Loucy (cell line): ENCODE data around the gene FGF22.
A peak's percentile ranks its signal among the peaks of the same experiment; 100 is the strongest.

Source experiments
- H2AFZ ChIP-seq: fragments of 200-600 bp; sonication (generic); 2 replicates; pipeline ENCODE4 v1.6.0; 2016; ENCODE audit warnings: antibody characterized with exemption, mild to moderate bottlenecking, low read length, moderate library complexity
- H3F3A ChIP-seq: fragments of 200-600 bp; 2 replicates; pipeline ENCODE4 v1.6.0; 2016; ENCODE audit warnings: antibody characterized with exemption, low read depth, mild to moderate bottlenecking
- H3K27me3 ChIP-seq: fragments of 200-600 bp; sonication (generic); 2 replicates; pipeline ENCODE4 v1.6.1; 2014; ENCODE audit warnings: low read length, mild to moderate bottlenecking; ENCODE audit not compliant: insufficient read depth, poor library complexity, severe bottlenecking
- H3K36me3 ChIP-seq: fragments of 200-600 bp; sonication (generic); 2 replicates; pipeline ENCODE4 v1.6.1; 2016; ENCODE audit warnings: low read length; ENCODE audit not compliant: insufficient read depth
- H3K4me1 ChIP-seq: fragments of 200-600 bp; sonication (generic); 2 replicates; pipeline ENCODE4 v1.5.1; 2014; ENCODE audit warnings: low read length, mild to moderate bottlenecking; ENCODE audit not compliant: insufficient read depth, poor library complexity, severe bottlenecking
- H3K4me2 ChIP-seq: fragments of 200-600 bp; sonication (generic); 2 replicates; pipeline ENCODE4 v1.6.0; 2014; ENCODE audit warnings: antibody characterized with exemption, low read length, low read depth, mild to moderate bottlenecking; ENCODE audit not compliant: poor library complexity, severe bottlenecking
- H3K4me3 ChIP-seq: fragments of 200-600 bp; sonication (generic); 2 replicates; pipeline ENCODE4 v1.5.1; 2014; ENCODE audit warnings: low read length, mild to moderate bottlenecking, mixed read lengths; ENCODE audit not compliant: poor library complexity, severe bottlenecking
- H3K79me2 ChIP-seq: fragments of 200-600 bp; sonication (generic); 2 replicates; pipeline ENCODE4 v1.6.1; 2014; ENCODE audit warnings: low read length; ENCODE audit not compliant: insufficient read depth
- H3K9ac ChIP-seq: fragments of 200-600 bp; sonication (generic); 2 replicates; pipeline ENCODE4 v1.6.0; 2014; ENCODE audit warnings: mild to moderate bottlenecking, low read depth, low read length, moderate library complexity; ENCODE audit not compliant: poor library complexity, severe bottlenecking
- H3K9me2 ChIP-seq: fragments of 200-600 bp; sonication (generic); replicated peaks from 2 replicates; pipeline ENCODE4 v1.6.1; 2016; ENCODE audit warnings: low read depth, low read length, mixed read lengths
- H3K9me3 ChIP-seq: fragments of 200-600 bp; sonication (generic); 2 replicates; pipeline ENCODE4 v1.6.1; 2014; ENCODE audit warnings: mild to moderate bottlenecking, antibody characterized with exemption, low read length, low read depth; ENCODE audit not compliant: insufficient read depth
- H4K20me1 ChIP-seq: fragments of 200-600 bp; sonication (generic); 2 replicates; pipeline ENCODE4 v1.6.0; 2014; ENCODE audit warnings: antibody characterized with exemption, low read length, mild to moderate bottlenecking; ENCODE audit not compliant: insufficient read depth, poor library complexity, severe bottlenecking
- CTCF ChIP-seq: fragments of 200-600 bp; sonication (generic); conservative IDR thresholded peaks from 2 replicates; pipeline ENCODE4 v1.5.1; 2014; ENCODE audit warnings: mild to moderate bottlenecking, antibody characterized with exemption, low read length
- EZH2phosphoT487 ChIP-seq: fragments of 200-600 bp; IDR thresholded peaks from 2 replicates; pipeline ENCODE4 v1.6.1; 2018; ENCODE audit warnings: antibody characterized with exemption, mild to moderate bottlenecking, moderate library complexity, borderline replicate concordance

The FGF22 gene

GRCh38 chr19:662207-662961, 22.7 kb downstream of the FGF22 start:
- no peaks in the 10 kb centered on the region for H3K9me3 ChIP-seq
- no peaks in the 10 kb centered on the region; the same call in 1 of the 2 replicates for H3K36me3 ChIP-seq
- peaks cover 54% of the 10 kb centered on the region for H4K20me1 ChIP-seq
- no peaks in the 10 kb centered on the region for H3F3A ChIP-seq
- H2AFZ ChIP-seq = no peak overlapping the region
- H3K4me1 ChIP-seq = peaks cover 24% of the 10 kb centered on the region
- H3K4me2 ChIP-seq = peak overlapping the region; percentile 100
- TF ChIP-seq EZH2phosphoT487 = no peak
- no peak for TF ChIP-seq CTCF
- peak overlapping the region; percentile 100 for H3K4me3 ChIP-seq
- peaks cover 56% of the 10 kb centered on the region for H3K79me2 ChIP-seq
- H3K9ac ChIP-seq = peak overlapping the region; percentile 91
- no peaks in the 10 kb centered on the region for H3K9me2 ChIP-seq
- peaks cover 7% of the 10 kb centered on the region for H3K27me3 ChIP-seq

- Histone ChIP-seq H3K9ac (peak within 1 kb of the TSS; percentile 91), H3K4me3 (peak within 1 kb of the TSS; percentile 100), H3K79me2 (peaks cover 49% of the 10 kb centered on the region), H4K20me1 (peaks cover 47% of the 10 kb centered on the region), H3K36me3 (no peaks in the 10 kb centered on the region; the same call in 1 of the 2 replicates), H2AFZ (peak within 1 kb of the TSS; percentile 95), H3K27me3 (peaks cover 7% of the 10 kb centered on the region), H3F3A (no peaks in the 10 kb centered on the region), H3K9me2 (no peaks in the 10 kb centered on the region), H3K4me1 (peaks cover 24% of the 10 kb centered on the region), H3K9me3 (no peaks in the 10 kb centered on the region), H3K4me2 (peak within 1 kb of the TSS; percentile 100)
- TF ChIP-seq CTCF (no peak), EZH2phosphoT487 (no peak)
Observed at GRCh38 chr19:662962-663681, 23.4 kb downstream of the FGF22 start, which contains the start of gene RNF126. Gene RNF126, minus strand, starts transcription at chr19:663214. Its CDS starts 93 bp downstream, at chr19:663121.

GRCh38 chr19:663682-664117, 24.0 kb downstream of the FGF22 start:
- H3K9ac ChIP-seq = peak overlapping the region; percentile 78
- H3K9me2 ChIP-seq = no peaks in the 10 kb centered on the region
- TF ChIP-seq EZH2phosphoT487 = no peak
- no peak for TF ChIP-seq CTCF
- no peaks in the 10 kb centered on the region; the same call in 1 of the 2 replicates for H3K36me3 ChIP-seq
- H3F3A ChIP-seq = no peaks in the 10 kb centered on the region
- H3K27me3 ChIP-seq = peaks cover 7% of the 10 kb centered on the region
- no peaks in the 10 kb centered on the region for H3K9me3 ChIP-seq
- H2AFZ ChIP-seq = peak overlapping the region; percentile 95
- H4K20me1 ChIP-seq = peaks cover 42% of the 10 kb centered on the region
- H3K4me1 ChIP-seq = peaks cover 24% of the 10 kb centered on the region
- peaks cover 43% of the 10 kb centered on the region for H3K79me2 ChIP-seq
- H3K4me2 ChIP-seq = peak overlapping the region; percentile 97
- peak overlapping the region; percentile 77 for H3K4me3 ChIP-seq
